AG04449 (cell line): ENCODE data around the gene FGF1.

Experiments used
- CTCF ChIA-PET: fragments of 350-600 bp; formaldehyde crosslinking; extraction: SDS; loops from one replicate; lab custom pipeline; 2021; ENCODE audit warnings: antibody characterized with exemption; lab: Yijun Ruan, JAX
- POLR2A ChIA-PET: fragments of 400-600, 350-600 bp; formaldehyde crosslinking; extraction: SDS; loops from one replicate; lab custom pipeline; 2020; ENCODE audit warnings: antibody characterized with exemption, inconsistent platforms; lab: Yijun Ruan, JAX
- DNase-seq: peaks from one replicate; pipeline ENCODE4 v3.0.0-alpha.2; 2010; ENCODE audit warnings: low read depth, low spot score
- H3K4me3 ChIP-seq: 2 replicates; pipeline ENCODE4 v1.5.1; 2011; ENCODE audit warnings: low read depth, mild to moderate bottlenecking, control low read depth, low read length
- CTCF ChIP-seq: IDR thresholded peaks from one replicate; pipeline ENCODE4 v1.5.1; 2011; ENCODE audit warnings: mild to moderate bottlenecking, moderate library complexity, low read length, control low read depth, inconsistent platforms; ENCODE audit not compliant: insufficient read depth; ENCODE audit errors: missing control alignments

FGF1 gene

GRCh38 chr5:142644127-142644526 is 41.8 kb downstream of the FGF1 start:
- no peak overlapping the region for H3K4me3 ChIP-seq
- TF ChIP-seq CTCF, result no peak
- ChIA-PET POLR2A (interaction anchor here (0.8 to 1.4 kb wide), 3 partner anchors 11 to 19 kb away, joined by 3 to 5 read pairs (median 3); no protein-coding TSS in a partner anchor), CTCF (interaction anchor here (0.6 to 9.1 kb wide), 10 partner anchors 11 to 70 kb away, joined by 3 to 117 read pairs (median 6); no protein-coding TSS in a partner anchor)
- no peak for DNase-seq

- H3K4me3 ChIP-seq, result no peak overlapping the region
- no peak for TF ChIP-seq CTCF
- DNase-seq, result no peak
- ChIA-PET CTCF (interaction anchor here (2.0 to 9.1 kb wide), 5 partner anchors 11 to 70 kb away, joined by 8 to 117 read pairs (median 37); no protein-coding TSS in a partner anchor), POLR2A (no interaction called here)
Measured at GRCh38 chr5:142643634-142644033, 42.3 kb downstream of the FGF1 start.

GRCh38 chr5:142642427-142642826 is 43.5 kb downstream of the FGF1 start:
- DNase-seq, result no peak
- no peak for TF ChIP-seq CTCF
- ChIA-PET POLR2A (no interaction called here), CTCF (interaction anchor here (1.4 to 9.1 kb wide), 6 partner anchors 9 to 71 kb away, joined by 4 to 117 read pairs (median 28); no protein-coding TSS in a partner anchor)
- no peak overlapping the region for H3K4me3 ChIP-seq

GRCh38 chr5:142641711-142642110 is 44.2 kb downstream of the FGF1 start:
- ChIA-PET CTCF (interaction anchor here (0.5 to 9.1 kb wide), 6 partner anchors 9 to 144 kb away, joined by 3 to 117 read pairs (median 14); no protein-coding TSS in a partner anchor), POLR2A (no interaction called here)
- TF ChIP-seq CTCF, result no peak
- DNase-seq, result no peak
- H3K4me3 ChIP-seq, result no peak overlapping the region

GRCh38 chr5:142640316-142641005 is 45.4 kb downstream of the FGF1 start:
- POLR2A ChIA-PET, result no interaction called here
- TF ChIP-seq CTCF, result no peak
- no peak for DNase-seq
- no peak overlapping the region for H3K4me3 ChIP-seq
- CTCF ChIA-PET, result interaction anchor here (1.0 to 9.1 kb wide), 10 partner anchors 9 to 76 kb away, joined by 3 to 117 read pairs (median 6); no protein-coding TSS in a partner anchor

- DNase-seq, result no peak
- no peak overlapping the region for H3K4me3 ChIP-seq
- ChIA-PET POLR2A (no interaction called here), CTCF (interaction anchor here (1.0 to 9.1 kb wide), 9 partner anchors 8 to 77 kb away, joined by 3 to 117 read pairs (median 4); no protein-coding TSS in a partner anchor)
- TF ChIP-seq CTCF, result no peak
Measured at GRCh38 chr5:142639455-142639854, 46.4 kb downstream of the FGF1 start.
